ENCODE results near the gene RPL14.

RPL14 gene

GRCh38 chr3:40463579-40463978, 6.4 kb downstream of the RPL14 start:
- DNase-seq: no peak

GRCh38 chr3:40464339-40465110, 7.4 kb downstream of the RPL14 start:
- no peak for DNase-seq

DNA sequence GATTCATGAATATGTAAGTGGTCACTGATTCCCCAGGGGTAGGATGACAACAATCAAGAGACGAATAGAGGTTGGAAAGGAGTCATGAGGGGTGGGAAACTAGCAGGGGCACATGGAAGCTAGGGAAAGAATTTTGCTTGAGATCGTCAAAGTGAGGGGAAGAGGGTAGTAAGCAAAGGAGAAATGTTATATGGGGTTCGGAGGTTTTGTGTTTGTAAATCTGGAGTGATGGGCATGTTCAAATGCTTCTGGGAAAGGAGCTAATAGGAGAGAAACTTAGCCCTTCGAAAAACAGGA, 7.9 kb downstream of the RPL14 start:
- DNase-seq: no peak

DNA sequence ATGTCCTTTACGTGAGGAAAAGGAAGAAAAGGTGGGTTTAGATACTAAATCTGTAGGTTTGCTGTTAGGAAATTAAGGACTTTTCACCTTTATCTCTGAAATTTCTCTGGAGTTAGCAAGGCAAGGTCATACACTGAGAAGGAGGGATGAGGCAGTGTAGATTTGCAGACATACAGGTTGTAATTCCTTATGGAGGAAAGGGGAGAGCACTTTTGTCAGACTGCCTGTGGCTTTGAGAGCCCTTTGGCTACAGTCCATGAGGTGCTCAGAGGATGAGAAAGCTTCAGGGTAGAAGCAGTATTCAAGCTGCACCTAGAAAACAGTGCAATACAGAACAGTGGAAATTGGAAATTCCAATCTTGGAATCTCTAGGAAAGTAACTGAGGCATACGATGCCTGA, 8.3 kb downstream of the RPL14 start:
- no peak for DNase-seq

- no peak for DNase-seq
These were observed 10.9 kb downstream of the RPL14 start for GRCh38 chr3:40468018-40468417.

- no peak for DNase-seq
These were observed 13.6 kb downstream of the RPL14 start for GRCh38 chr3:40470701-40471100.

DNA sequence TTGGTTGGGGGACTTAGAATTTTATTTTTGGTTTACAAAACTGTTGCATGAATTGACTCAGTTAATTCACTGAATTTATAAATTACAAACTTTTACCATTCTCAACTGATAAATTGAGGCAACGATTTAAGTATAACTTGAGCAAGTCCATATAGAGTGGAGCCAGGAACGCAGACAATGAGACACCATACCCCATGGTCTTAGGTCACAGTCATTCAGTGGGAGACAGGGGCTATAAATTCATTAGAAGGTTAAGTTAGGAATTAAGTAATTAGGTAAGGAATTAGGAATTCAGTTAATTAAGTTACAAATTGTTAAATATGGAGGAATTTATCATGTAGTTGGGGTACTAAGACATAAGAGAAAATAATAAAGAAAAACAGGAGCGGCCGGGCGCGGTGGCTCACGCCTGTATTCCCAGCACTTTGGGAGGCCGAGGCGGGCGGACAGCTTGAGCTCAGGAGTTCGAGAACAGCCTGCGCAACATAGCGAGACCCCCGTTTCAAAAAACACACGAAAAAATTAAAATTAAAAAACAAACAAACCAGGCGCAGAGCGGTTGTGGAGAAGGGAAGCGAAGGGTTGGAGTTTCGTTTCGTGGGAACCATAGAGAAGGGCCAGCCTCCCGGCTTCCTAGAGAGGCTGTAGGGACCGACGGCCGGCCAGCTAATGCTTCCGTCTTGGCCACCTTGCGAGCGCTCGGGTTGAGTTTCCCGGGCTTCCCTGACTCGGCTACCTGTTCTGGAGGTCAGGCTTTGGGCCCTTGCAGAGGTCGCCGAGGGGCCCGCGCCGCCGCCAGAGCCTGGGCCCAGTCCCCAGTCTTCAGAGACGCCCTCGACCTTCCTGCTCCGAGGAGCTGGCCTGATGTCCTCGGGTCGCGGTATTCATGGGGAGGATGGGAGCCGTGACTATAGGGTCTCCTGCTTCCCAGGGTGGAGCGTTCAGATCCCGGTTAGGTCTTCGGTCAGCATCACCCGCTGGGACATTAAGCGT, 19.6 kb downstream of the RPL14 start, which contains the start of gene ZNF619:
Gene ZNF619 (plus strand): TSS at position 645 of the 993 bp plus-strand sequence. CDS start 858 bp downstream, outside the sequence.
- peak; percentile 50 to 58 for DNase-seq

- DNase-seq: no peak
These were observed 20.5 kb downstream of the RPL14 start for GRCh38 chr3:40477666-40478065.

GRCh38 chr3:40487172-40487571, 30.0 kb downstream of the RPL14 start:
- no peak for DNase-seq

GRCh38 chr3:40490916-40491315, 33.8 kb downstream of the RPL14 start:
- DNase-seq: no peak

GRCh38 chr3:40494698-40495097, 37.6 kb downstream of the RPL14 start:
- DNase-seq: no peak

DNA sequence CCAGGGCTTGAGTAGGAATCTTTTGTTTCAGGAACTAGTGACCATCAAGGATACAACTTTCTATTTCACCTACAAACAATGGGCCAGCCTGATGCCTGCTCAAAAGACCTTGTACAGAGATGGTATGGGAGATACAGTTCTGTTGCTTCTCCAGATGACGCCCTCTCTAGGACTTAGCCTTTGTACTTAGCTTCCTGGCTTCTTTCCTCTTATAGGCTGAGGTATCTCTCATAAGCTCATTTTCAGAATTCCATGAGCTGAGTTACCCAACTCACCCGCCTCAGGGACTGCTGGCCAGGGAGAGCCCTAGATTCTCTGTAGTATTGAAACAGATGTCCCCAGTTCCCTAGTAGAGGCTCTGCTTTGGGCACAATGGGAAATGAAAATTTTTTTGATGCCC, 40.1 kb downstream of the RPL14 start:
- DNase-seq: no peak

DNA sequence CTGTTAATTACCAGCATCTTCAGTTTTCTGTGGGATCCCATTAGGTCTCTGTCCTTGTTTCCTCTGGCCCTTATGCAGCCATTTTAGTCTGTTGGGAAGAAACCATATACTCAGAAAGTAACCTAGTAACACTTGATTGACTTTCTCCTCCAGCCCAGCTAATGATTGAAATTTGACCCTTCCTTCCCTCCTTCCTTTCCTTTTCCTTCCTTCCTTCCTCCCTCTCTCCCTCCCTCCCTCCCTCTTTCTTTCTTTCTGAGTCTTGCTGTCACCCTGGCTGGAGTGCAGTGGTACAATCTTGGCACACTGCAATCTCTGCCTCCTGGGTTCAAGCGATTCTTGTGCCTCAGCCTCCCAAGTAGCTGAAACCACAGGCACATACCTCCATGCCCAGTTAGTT, 42.8 kb downstream of the RPL14 start:
- no peak for DNase-seq

- no peak for DNase-seq
These were observed 44.9 kb downstream of the RPL14 start for GRCh38 chr3:40502034-40502433.

DNA sequence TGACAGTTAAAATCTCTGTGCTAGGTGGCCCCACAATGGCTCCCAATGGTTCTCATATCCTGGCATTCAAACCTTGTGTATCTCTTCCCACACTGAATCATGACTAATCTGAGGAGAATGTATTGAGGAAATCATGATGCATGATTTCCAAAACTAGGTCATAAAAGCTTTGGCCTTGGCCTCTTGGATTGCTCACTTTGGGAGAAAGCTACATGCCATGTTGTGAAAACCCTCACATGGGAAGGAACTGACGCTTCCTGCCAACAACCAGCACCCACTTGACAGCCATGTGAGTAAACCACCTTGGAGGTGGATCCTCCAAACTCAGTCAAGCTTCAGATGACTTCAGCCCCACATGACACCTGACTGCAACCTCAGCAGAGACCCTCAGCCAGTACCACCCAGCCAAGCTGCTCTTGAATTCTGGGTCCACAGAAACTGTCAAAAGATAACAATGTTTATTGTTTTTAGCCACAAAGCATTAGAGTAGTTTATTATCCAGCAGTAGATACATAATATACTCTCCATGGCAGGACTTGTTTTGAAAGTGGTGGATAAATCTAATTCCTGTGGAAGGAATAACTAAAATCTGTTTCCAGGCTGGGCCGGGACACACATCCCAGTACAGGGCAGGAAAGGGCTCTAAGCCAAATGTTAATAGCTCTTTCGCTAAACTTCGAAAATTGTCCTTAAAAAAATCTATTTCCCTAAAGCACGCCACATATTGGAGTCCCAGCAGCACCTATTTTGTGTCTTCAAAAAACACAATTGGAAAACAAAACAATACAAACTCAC, 47.7 kb downstream of the RPL14 start:
- no peak for DNase-seq

DNA sequence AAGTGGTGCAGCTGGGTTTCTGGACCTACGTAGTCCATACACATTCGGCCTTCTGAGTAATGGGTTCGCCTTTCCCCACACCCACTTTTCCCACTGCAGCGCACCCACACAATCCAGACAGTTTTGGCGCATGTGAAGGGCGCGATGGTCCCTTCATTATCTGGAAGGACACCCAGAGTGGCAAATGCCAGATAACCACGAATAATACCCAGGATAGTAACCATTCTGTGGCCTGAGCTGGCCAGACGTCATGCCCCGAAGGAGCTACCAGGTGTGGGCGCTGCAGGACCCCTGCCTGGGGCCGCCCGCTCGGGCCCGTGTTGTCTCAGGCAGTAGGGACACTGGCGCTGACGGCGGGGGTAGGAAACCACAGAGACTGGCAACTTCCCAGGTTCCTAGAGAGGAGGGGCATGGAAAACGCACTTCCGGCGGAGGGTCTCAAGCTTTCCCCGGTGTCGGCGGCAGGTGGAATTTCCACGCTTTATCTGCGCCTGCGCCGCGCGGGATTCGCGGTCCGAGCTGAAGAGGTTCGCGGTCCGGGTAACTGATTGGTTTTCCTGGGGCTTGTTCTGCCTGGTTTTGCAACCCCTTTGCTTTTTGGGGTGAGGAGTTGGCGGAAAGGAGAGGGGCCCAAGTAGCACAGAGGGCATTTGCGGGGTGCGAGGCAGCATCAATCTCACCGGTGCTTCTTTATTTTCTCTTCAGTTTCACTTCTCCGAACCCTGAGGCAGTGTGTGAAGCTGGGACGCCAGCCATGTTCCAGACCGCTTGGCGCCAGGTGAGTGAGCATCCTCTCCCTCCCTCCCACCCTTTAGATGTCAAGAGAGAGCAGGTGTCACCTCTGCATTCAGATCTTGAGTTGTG, 48.7 kb downstream of the RPL14 start, which contains the start of gene ZNF620:
Gene ZNF620 (plus strand): TSS at position 441 of the 864 bp plus-strand sequence. CDS start 314 bp downstream, at position 755.
- peak; percentile 30 to 59 for DNase-seq

DNA sequence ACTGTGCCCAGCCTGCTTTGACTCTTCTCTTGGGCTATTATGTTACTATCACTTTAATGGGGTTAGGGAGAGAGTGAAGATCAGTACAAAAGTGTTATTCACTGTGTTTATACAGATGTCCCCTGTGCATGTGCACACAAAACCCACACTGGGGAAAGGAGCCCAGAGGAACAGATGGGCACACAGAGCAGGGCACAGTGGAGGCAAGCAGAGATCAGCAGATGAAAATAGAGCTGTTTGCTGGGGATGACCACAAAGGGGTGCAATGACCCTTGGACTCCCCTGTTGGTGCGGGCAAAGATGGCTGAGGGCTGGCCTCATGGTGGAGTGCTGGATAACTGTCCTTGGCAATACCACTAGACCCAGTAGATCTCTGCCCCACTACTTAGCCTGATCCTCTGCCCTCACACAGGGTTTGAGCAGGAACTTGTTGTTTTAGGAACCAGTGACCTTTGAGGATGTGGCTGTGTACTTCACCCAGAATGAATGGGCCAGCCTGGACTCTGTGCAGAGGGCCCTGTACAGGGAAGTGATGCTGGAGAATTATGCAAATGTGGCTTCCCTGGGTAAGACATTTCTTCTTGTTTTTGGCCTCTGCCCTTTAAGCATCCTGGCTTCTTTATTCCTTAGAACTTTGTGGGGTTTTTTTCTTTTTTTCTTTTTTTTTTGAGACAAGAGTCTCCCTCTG, 54.0 kb downstream of the RPL14 start:
- peak in 1 of 2 donors; percentile 8 for DNase-seq

- no peak for DNase-seq
These were observed 59.1 kb downstream of the RPL14 start for GRCh38 chr3:40516201-40516600.

DNA sequence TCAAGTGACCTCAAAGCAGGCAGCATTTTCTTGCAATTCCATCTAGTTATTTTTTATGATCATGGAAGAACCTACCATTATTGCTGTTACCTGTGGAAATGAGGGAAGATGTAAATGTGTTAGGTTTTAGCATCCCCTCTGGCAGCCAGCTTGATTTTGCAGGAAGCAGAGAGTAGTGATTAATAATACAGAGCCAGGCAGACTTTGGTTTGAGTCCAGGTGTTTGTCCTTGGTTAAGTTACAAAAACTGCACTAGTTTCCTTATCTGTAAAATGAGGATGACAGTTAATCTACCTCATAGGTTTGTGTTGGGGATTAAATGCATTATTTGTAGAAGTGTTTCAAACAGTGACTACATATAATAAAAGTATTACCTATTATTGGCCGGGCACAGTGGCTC, 60.9 kb downstream of the RPL14 start:
- no peak for DNase-seq

Data from hippocampal formation (tissue), 2 donors.